Spleen (tissue), 13 donors: Measurements from ENCODE around the gene CD248. TPM values are rescaled to one million over a fixed set of nuclear protein-coding genes. Genes with fewer than 3 reads are reported as not detected.

ENCODE experiments used
- DNase-seq: peaks from one replicate; pipeline ENCODE4 v3.0.0-alpha.2; 2020
- H3K27ac ChIP-seq, 8 donors: fragments of 200-600 bp; sonication (generic) in 7 of 8; 1 replicate in 4 of 8; 2 replicates in 4 of 8; pipeline versions ENCODE4 v1.5.0 to v1.8.0; 2016 to 2021; ENCODE audit warnings: inconsistent platforms in 4 of 8, mild to moderate bottlenecking in 4 of 8, moderate library complexity in 1 of 8
- H3K27me3 ChIP-seq, 7 donors: fragments of 200-600 bp; sonication (generic) in 6 of 7; replicated peaks in 1 of 7; 1 replicate in 4 of 7; 2 replicates in 3 of 7; pipeline versions ENCODE4 v1.5.0 to v1.8.0; 2016 to 2021; ENCODE audit warnings: inconsistent platforms in 3 of 7, mild to moderate bottlenecking in 1 of 7
- H3K36me3 ChIP-seq, 6 donors: fragments of 200-600 bp; sonication (generic) in 5 of 6; 1 replicate in 4 of 6; 2 replicates in 2 of 6; pipeline versions ENCODE4 v1.5.0 to v1.8.0; 2016 to 2021; ENCODE audit warnings: inconsistent platforms in 2 of 6
- H3K4me1 ChIP-seq, 6 donors: fragments of 200-600 bp; sonication (generic) in 5 of 6; 1 replicate in 3 of 6; 2 replicates in 3 of 6; pipeline versions ENCODE4 v1.5.0 to v1.8.0; 2016 to 2021; ENCODE audit warnings: inconsistent platforms in 3 of 6
- H3K4me3 ChIP-seq, 8 donors: fragments of 200-600 bp; sonication (generic) in 7 of 8; 1 replicate in 4 of 8; 2 replicates in 4 of 8; pipeline versions ENCODE4 v1.5.0 to v1.8.0; 2016 to 2021; ENCODE audit warnings: inconsistent platforms in 4 of 8, mild to moderate bottlenecking in 4 of 8, moderate library complexity in 2 of 8
- H3K9me3 ChIP-seq, 8 donors: fragments of 200-600 bp; sonication (generic) in 7 of 8; 1 replicate in 4 of 8; 2 replicates in 4 of 8; pipeline versions ENCODE4 v1.5.0 to v1.8.0; 2016 to 2021; ENCODE audit warnings: inconsistent platforms in 4 of 8
- POLR2A ChIP-seq, 3 donors: fragments of 450-650 bp; IDR thresholded peaks; one replicate each; pipeline ENCODE4 v1.5.1; 2017; ENCODE audit warnings: antibody characterized with exemption in 3 of 3, mild to moderate bottlenecking in 1 of 3
- POLR2AphosphoS5 ChIP-seq, 3 donors: sonication (generic); formaldehyde crosslinking; IDR thresholded peaks; one replicate each; pipeline ENCODE4 v1.5.1; 2017; ENCODE audit warnings: antibody characterized with exemption in 3 of 3
- WGBS, 5 donors: extraction: QIAGEN DNeasy Blood & Tissue Kit in 3 of 5; methylation state at CpG; one replicate each; pipeline versions ENCODE4 v1.1.5 to v1.1.7; 2013 to 2018; 5-methylcytosine and 5-hydroxymethylcytosine counted together
- intact Hi-C: fragments of 100-400 bp; cut with DNase I; formaldehyde crosslinking; loops from one replicate; pipeline ENCODE4 v1.15.0; 2023; ENCODE audit warnings: low total_unique reads
- long read RNA-seq, 2 donors: transcript quantifications; one replicate each; lab custom pipeline, GENCODE V29; 2026
- polyA plus RNA-seq, 3 donors: library from polyadenylated mRNA; stranded (reverse); fragments of 200-250 nt; gene quantifications; one replicate each; pipeline ENCODE4 v1.2.1, GENCODE V29; 2013
- total RNA-seq, 7 donors: library from RNA; depleted of rRNA in 3 of 7; stranded (reverse); fragments of >200 nt in 3 of 7; fragmentation: NEBNext Ultra II Directional in 4 of 7; extraction: Animal tissue kit (Norgen Biotek cat#: 25700) in 4 of 7; gene quantifications; one replicate each; pipeline versions ENCODE4 v1.1.0 to v1.2.1, GENCODE V29; 2016 to 2021
- TF ChIP-seq, protein P1 (sequence below), 11 experiments: fragments of 200-600 bp in 7 of 11; fragments of 450-650 bp in 4 of 11; sonication (generic) in 4 of 11; IDR thresholded peaks in 8 of 11; conservative IDR thresholded peaks in 3 of 11; 1 replicate in 7 of 11; 2 replicates in 4 of 11; pipeline versions ENCODE4 v1.4.0 to v1.8.0; 2016 to 2021; ENCODE audit warnings: antibody characterized with exemption in 11 of 11, inconsistent platforms in 4 of 11, mild to moderate bottlenecking in 1 of 11
- donor health status: healthy with polysubstance abuse.
- donor health status: DM: no; HTN: no; CAD: no; lungs with moderate emphysema.
- donor health status: DM: no; HTN: no; CAD: no.
- donor health status: Bipolar disorder and iron deficiency.
- donor health status: healthy.
- donor health status: DM: no; HTN: no; CAD: no.
- donor health status: DM: yes; HTN: yes; CAD: no.

Gene CD248, protein sequence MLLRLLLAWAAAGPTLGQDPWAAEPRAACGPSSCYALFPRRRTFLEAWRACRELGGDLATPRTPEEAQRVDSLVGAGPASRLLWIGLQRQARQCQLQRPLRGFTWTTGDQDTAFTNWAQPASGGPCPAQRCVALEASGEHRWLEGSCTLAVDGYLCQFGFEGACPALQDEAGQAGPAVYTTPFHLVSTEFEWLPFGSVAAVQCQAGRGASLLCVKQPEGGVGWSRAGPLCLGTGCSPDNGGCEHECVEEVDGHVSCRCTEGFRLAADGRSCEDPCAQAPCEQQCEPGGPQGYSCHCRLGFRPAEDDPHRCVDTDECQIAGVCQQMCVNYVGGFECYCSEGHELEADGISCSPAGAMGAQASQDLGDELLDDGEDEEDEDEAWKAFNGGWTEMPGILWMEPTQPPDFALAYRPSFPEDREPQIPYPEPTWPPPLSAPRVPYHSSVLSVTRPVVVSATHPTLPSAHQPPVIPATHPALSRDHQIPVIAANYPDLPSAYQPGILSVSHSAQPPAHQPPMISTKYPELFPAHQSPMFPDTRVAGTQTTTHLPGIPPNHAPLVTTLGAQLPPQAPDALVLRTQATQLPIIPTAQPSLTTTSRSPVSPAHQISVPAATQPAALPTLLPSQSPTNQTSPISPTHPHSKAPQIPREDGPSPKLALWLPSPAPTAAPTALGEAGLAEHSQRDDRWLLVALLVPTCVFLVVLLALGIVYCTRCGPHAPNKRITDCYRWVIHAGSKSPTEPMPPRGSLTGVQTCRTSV
- total RNA-seq (10 to 100 TPM in 2 of 7 donors, 1 to 10 TPM in 5; 4.7 to 15.7 (median 6.5) TPM), polyA plus RNA-seq (1 to 10 TPM; 1.7 to 2.7 (median 2.0) TPM)
- long read RNA-seq, donor 1, transcript CD248-201 (1 exons, 2,558 nt): major isoform, 99 of 99 reads
- long read RNA-seq, donor 1, partial matches to known transcripts: 0 of 99 reads
- long read RNA-seq, donor 1, other reads (novel, unspliced or antisense): 0 of 99 reads
- long read RNA-seq, donor 2, transcript CD248-201 (1 exons, 2,558 nt): major isoform, 62 of 62 reads
- long read RNA-seq, donor 2, partial matches to known transcripts: 0 of 62 reads
- long read RNA-seq, donor 2, other reads (novel, unspliced or antisense): 0 of 62 reads

DNA sequence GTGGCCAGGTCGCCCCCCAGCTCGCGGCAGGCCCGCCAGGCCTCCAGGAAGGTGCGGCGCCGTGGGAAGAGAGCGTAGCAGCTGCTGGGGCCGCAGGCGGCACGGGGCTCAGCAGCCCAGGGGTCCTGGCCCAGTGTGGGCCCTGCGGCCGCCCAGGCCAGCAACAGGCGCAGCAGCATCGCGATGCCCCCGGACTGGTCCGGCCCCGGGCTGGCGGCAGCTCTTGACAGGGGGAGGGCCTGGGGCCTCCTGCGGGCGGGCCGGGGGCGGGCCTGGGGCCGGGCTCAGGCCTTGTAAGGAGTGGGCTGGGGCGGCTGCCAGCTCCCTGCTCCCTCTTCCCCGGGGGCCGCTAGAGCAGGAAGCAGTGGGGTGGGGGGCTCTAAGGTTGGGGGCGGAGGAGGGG is at the start of gene CD248:
CD248 (minus strand) TSS at position 196 of the 403 bp plus-strand sequence; CDS start at position 179, 17 bp downstream.
- TF ChIP-seq POLR2AphosphoS5 (IDR thresholded peaks at IDR 0.05) (peak in 2 of 3 donors; percentile 50 to 55), POLR2A (IDR thresholded peaks at IDR 0.05) (no peak)
- peak within 1 kb of the TSS; percentile 60 to 91 (median 80) for H3K27ac ChIP-seq
- no peaks in the 10 kb centered on the region for H3K9me3 ChIP-seq
- no peaks in the 10 kb centered on the region for H3K36me3 ChIP-seq
- 0 to 39% (median 20%) methylated on average over 4 to 29 of the region's 29 CpGs for WGBS, 5 donors
- DNase-seq: peak; percentile 84
- peaks cover 0 to 26% (median 0%) of the 10 kb centered on the region in 7 donors for H3K27me3 ChIP-seq
- peaks cover 19 to 76% (median 49%) of the 10 kb centered on the region in 6 donors for H3K4me1 ChIP-seq
- intact Hi-C loops: no loop called here
- peak within 1 kb of the TSS in 7 of 8 donors; percentile 10 to 54 (median 28) for H3K4me3 ChIP-seq

DNA sequence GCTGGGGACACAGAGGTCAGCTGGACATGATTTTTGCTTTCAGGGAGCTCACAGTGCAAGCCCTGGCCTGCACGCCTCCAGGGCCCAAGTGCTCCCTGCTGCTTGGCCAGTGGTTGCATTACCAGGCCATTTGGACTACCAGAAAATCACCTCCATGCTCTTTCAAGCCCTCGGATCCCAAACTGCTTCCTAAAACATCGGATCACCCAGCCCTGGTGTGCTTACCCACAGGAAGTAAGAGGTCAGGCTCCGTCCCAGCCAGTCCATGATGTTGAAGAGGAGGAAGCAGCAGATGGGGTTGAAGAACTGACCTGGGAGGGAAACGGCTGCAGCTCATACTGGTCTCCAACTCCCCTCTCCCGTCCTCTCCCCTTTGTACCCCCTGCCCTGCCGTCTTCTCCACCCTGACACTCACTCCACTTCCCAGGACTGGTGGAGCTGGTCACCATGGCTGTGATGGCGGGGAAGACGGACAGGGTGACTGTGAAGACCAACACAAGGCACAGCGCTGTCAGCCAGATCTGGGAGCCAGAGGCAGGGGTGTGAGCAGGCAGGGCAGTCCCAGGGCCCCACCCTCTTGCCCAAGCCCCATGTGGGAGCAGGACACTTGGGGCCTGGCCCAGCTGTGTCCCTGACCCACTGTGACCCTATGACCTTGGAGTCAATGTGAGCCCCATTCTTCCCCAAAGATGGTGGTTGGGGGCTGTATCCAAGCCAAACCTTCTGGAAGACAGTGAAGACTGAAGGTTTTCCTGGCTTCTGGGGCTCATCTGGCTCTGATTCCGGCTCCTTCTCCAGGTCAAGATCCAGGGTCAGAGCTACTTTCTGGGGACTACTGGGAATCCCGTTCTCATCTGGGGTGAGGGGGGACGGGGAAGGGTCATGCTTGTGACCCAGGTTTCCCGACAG is 49.1 kb upstream of the CD248 start:
- no peak overlapping the region for H3K4me3 ChIP-seq
- H3K27me3 ChIP-seq: peaks cover 0 to 5% (median 0%) of the 10 kb centered on the region in 7 donors
- TF ChIP-seq POLR2A (IDR thresholded peaks at IDR 0.05): no peak
- TF ChIP-seq POLR2AphosphoS5 (IDR thresholded peaks at IDR 0.05): peak in 1 of 3 donors; percentile 16
- intact Hi-C loops: no loop called here
- peak; percentile 66 for DNase-seq
- H3K27ac ChIP-seq: no peak overlapping the region
- H3K9me3 ChIP-seq: no peaks in the 10 kb centered on the region
- H3K4me1 ChIP-seq: peaks cover 0 to 18% (median 10%) of the 10 kb centered on the region in 6 donors
- H3K36me3 ChIP-seq: no peaks in the 10 kb centered on the region
- 72 to 85% (median 76%) methylated on average over 11 to 14 of the region's 14 CpGs for WGBS, 5 donors

DNA sequence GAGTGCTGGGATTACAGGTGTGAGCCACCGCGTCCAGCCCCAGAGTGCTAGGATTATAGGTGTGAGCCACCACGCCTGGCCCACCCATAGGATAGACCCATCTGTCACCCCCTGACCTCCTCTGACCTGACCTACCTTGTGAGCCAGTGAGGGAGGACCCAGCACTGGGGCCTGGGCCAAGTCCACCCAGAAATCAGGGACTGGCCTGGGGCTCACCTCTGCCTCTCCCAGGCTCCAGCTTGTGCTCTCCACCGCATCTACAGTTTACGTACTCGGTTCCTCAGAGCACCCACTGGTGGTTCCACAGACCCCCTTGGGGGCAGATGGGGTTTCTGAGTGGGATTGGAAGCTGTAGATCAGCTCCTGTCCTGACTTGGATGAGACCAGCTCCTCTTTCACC is 48.3 kb upstream of the CD248 start:
- TF ChIP-seq, protein P1, sequence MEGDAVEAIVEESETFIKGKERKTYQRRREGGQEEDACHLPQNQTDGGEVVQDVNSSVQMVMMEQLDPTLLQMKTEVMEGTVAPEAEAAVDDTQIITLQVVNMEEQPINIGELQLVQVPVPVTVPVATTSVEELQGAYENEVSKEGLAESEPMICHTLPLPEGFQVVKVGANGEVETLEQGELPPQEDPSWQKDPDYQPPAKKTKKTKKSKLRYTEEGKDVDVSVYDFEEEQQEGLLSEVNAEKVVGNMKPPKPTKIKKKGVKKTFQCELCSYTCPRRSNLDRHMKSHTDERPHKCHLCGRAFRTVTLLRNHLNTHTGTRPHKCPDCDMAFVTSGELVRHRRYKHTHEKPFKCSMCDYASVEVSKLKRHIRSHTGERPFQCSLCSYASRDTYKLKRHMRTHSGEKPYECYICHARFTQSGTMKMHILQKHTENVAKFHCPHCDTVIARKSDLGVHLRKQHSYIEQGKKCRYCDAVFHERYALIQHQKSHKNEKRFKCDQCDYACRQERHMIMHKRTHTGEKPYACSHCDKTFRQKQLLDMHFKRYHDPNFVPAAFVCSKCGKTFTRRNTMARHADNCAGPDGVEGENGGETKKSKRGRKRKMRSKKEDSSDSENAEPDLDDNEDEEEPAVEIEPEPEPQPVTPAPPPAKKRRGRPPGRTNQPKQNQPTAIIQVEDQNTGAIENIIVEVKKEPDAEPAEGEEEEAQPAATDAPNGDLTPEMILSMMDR (IDR thresholded peaks at IDR 0.05 in 8 of 11, conservative IDR thresholded peaks at IDR 0.05 in 3 of 11): no peak
- TF ChIP-seq POLR2A (IDR thresholded peaks at IDR 0.05) (no peak), POLR2AphosphoS5 (IDR thresholded peaks at IDR 0.05) (no peak)
- Histone ChIP-seq H3K9me3 (no peaks in the 10 kb centered on the region), H3K27me3 (no peaks in the 10 kb centered on the region), H3K4me3 (no peak overlapping the region), H3K4me1 (peaks cover 0 to 14% (median 6%) of the 10 kb centered on the region in 6 donors), H3K27ac (no peak overlapping the region), H3K36me3 (no peaks in the 10 kb centered on the region)
- WGBS, 5 donors: 92 to 96% (median 94%) methylated on average over 6 of the region's 6 CpGs
- intact Hi-C loops: no loop called here
- peak; percentile 45 for DNase-seq

DNA sequence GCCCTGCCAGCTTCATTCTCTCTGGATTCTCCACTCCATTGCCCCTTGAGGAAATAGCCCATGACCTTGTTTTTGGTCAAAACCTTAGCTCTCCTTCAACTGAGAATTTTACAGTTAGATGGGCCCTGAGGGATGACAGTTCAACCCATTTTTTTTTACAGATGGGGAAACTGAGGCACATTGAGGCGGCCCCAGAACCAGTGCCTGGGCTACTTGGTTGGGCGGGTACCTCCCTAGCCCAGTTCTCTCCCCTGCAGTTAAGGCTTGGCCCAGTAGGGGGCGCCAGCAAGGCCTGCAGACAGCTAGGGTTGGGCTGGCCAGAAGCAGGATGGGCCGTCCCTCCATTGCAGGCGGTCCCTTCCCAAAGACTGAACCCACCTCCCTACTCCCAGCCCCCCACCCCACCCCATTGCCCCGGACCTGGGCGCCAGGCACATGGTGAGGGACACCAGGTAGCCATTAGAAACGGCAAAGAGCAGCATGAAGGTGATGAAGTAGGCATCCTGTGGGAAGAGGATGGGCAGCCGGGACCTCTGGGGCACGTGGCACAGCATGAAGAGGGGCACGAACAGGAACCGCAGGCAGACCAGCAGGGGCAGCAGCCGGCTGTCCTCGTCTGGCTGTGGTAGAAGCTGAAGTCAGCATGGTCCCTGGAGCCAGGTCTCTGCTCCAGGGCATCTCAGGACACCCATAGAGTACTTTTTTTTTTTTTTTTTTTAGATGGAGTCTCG is 47.1 kb upstream of the CD248 start:
- H3K27ac ChIP-seq: no peak overlapping the region

More for the DNA sequence above, 47.1 kb upstream of the CD248 start:
- Histone ChIP-seq H3K4me3 (no peak overlapping the region), H3K27me3 (no peaks in the 10 kb centered on the region), H3K36me3 (no peaks in the 10 kb centered on the region), H3K4me1 (peaks cover 0 to 14% (median 6%) of the 10 kb centered on the region in 6 donors), H3K9me3 (no peaks in the 10 kb centered on the region)
- intact Hi-C loops: no loop called here
- no peak for TF ChIP-seq POLR2A (IDR thresholded peaks at IDR 0.05)
- TF ChIP-seq, protein P1 (IDR thresholded peaks at IDR 0.05 in 8 of 11, conservative IDR thresholded peaks at IDR 0.05 in 3 of 11): peak in 8 of 11 experiments; percentile 32 to 75 (median 55)
- TF ChIP-seq POLR2AphosphoS5 (IDR thresholded peaks at IDR 0.05): no peak
- 72 to 82% (median 73%) methylated on average over 15 of the region's 15 CpGs for WGBS, 5 donors
- DNase-seq: peak; percentile 82
